ENCODE measurements around the gene CCDC27.

CCDC27 gene

DNA sequence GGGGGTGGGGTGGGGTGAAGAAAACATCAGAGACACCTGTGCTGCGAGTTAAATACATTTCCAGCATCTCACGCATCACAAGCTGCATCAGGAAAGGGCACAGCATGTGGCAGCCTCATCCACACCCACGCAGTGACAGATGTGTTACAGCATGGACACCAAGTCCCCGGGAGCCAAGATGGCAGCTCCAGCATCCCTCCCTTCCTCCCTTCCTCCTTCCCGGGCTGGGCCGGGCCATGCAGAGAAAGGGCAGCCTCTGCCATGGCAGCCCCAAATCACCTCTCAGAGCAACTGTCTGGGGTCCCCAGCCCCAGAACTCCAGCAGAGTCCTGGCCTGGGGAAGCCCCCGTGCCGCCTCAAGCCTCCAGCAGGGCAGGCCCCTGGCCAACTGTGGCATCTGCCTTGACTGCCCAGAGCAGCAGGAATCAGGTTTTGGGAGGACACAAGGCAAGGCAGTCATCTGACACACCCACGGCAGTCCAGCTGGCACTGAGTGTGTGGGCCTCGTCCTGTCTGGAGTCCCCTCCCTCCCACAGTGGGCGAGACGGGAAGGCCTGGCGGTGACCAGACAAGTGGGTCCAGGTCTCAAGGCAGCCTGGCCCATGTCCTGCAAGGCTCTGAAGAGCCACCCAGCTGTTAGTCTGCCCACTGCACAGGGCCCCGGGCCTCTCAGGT lies 26.5 kb downstream of the CCDC27 start:
- no peak for DNase-seq

GRCh38 chr1:3779265-3779911 lies 27.1 kb downstream of the CCDC27 start:
- DNase-seq = no peak

- DNase-seq = no peak
Observed at GRCh38 chr1:3779912-3780416, 27.7 kb downstream of the CCDC27 start.

DNA sequence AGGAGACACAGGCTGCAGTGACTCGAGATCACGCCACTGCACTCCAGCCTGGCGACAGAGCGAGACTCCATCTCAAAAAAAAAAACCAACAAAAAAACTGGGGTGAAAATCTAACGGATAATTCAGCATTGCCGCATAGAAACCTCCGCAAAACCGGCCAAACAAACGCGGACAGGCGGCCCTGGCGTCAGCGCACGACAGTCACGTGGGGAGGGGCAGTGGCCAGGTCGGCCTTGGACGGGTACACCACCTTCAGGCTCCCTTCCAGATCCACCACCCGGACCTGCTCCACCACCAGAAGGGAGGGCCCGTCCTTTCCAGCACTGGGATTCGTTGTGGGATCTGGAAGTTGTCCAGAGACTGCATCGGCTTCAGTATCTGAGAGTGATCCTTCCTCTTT lies 28.7 kb downstream of the CCDC27 start:
- DNase-seq = no peak

GRCh38 chr1:3783651-3784474 lies 31.6 kb downstream of the CCDC27 start:
- DNase-seq = no peak

DNA sequence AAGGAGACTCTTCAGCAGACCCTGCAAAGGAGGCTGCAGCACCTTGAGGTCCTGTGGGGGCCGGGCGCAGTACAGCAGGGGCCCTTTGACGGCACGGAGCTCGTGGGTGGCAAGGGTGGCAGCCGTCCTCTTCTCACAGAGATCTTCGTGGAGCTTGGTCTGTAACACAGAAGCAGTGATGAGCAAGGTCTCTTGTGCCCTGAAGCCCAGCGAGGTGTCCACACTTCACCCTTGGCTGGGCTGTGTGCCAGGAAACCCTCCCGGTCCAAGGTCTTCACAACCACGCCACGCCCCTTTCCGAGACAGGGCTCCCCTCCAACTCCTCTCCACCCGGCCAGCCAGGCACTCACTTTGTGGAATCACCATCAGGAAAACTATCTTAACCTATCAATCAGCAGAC lies 32.8 kb downstream of the CCDC27 start:
- no peak for DNase-seq

DNA sequence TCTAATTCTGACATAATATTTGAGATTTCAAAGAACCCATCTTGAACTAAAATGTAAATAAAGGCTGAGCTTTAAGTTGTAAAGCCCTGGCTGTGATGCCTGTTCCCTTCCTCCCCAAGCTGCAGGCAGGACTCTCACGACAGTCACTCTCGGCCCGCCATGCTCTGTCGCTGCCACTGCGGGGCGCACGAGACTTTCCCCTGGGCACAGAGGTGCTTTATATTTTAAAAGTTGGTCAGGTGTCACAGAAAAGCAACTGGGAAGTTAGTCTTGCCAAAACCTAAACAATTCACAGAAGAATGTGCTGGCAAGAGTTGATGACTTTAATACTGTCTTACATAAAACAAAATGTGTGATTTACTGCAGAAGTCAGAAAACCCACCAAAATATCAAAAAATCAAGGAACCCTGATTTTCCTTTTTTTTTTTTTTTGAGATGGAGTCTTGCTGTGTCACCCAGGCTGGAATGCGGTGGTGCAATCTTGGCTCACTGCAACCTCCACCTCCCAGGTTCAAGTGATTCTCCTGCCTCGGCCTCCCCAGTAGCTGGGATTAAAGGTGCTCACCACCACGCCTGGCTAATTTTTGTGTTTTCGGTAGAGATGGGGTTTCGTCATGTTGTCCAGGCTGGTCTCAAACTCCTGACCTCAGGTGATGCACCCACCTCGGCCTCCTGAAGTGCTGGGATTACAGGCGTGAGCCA lies 33.4 kb downstream of the CCDC27 start:
- DNase-seq = no peak

- DNase-seq = no peak
Observed at GRCh38 chr1:3786468-3787348, 34.5 kb downstream of the CCDC27 start.

DNA sequence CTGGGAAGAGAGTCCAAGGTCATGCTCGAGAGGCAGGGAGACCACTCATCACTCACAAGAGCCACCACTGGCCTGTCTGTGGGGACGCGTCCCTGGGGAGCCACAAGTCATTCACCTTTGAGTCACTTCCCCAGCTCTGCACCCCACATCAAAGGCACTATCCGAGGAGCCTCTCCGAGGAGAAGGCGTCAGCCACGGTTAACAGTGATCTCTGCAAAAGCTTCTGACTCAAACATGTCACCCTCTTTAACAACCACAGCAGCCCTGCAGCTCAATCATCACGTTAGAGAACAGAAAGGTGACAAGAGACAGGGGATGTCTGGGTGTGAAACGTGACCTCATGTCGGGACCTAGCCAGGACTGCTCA lies 35.1 kb downstream of the CCDC27 start:
- DNase-seq = no peak

GRCh38 chr1:3787745-3788605 lies 35.7 kb downstream of the CCDC27 start:
- DNase-seq = no peak

GRCh38 chr1:3788756-3789420 lies 36.6 kb downstream of the CCDC27 start:
- no peak for DNase-seq

- DNase-seq = no peak
Observed at GRCh38 chr1:3789421-3790300, 37.4 kb downstream of the CCDC27 start.

DNA sequence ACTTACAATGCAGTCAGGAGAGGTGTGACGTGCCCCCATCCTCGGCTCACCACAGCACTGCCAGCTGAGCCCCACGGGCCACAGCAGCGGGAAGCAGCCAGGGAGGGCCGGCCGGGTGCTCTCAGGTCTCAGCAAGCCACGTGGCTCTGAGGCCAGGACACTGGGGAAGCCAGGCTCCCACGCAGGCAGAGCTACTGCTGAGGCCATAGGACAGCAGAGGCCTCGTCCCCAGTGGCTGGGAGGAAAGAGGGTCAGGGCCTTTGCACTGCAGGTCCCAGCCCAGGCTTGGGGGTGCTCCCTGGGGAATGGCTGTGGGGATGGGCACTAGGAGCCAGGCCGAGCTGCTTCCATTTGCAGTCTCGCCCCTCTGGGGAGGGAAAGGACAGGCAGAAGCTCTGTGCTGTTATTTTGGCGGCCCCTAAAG lies 38.3 kb downstream of the CCDC27 start:
- no peak for DNase-seq

GRCh38 chr1:3790952-3791351 lies 38.7 kb downstream of the CCDC27 start:
- DNase-seq = no peak

GRCh38 chr1:3795453-3796214 lies 43.4 kb downstream of the CCDC27 start:
- DNase-seq = no peak

GRCh38 chr1:3796215-3797061 lies 44.2 kb downstream of the CCDC27 start, which contains the start of gene LRRC47:
LRRC47 (minus strand) TSS chr1:3796498; CDS start chr1:3796476, 22 bp downstream.
- DNase-seq = peak; percentile 89

- DNase-seq = peak; percentile 16
Observed at GRCh38 chr1:3799976-3800685, 47.9 kb downstream of the CCDC27 start.
